ENCODE measurements around the gene ZNF789.

Gene ZNF789

DNA sequence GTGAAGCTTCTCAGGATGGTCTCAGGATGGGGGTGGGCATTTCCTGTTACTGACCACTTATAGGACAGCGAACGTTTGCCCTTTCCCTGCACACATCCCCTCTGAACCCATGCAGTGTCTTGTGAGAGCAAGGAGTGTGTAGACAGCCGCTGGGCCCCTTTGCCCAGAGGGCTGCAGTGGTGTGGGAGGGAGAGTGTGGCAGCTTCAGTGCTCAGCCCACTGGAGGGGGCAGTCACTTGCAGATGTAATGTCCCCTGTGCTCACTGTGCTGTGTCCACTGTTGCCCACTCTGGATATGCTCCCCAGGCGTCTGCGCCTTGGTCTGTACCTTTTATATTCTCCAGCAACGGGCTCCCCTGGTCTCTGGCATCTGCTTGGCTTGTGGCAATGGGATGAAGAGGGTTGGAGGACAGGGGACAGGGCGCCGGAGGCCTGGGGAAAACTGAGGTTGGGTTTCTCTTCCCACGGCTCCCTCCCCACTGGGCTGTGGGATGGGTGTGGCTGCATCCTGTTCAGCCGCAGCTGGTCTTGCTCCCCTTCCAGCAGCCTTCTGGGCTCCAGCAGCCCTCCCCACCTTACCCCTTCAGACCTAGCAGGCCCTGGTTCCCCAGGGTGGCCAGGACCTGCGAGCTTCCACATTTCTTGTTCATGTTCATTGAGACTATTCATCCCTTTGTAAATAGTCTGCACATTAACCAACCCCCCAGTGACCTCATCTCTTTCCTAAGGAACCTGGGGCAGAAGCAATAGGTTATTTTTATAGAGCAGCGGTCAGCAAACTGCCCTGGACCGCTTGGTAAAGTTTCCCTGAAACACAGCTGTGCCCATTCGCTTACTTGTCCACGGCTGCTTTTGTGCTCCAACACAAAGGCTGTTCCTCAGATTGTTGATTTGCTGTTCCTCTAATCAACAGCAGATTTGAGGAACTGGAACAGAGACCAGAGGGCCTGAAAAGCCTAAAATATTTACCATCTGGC, 6.1 kb downstream of the ZNF789 start:
- H3K27ac ChIP-seq = no peak overlapping the region
- TF ChIP-seq, protein P1, sequence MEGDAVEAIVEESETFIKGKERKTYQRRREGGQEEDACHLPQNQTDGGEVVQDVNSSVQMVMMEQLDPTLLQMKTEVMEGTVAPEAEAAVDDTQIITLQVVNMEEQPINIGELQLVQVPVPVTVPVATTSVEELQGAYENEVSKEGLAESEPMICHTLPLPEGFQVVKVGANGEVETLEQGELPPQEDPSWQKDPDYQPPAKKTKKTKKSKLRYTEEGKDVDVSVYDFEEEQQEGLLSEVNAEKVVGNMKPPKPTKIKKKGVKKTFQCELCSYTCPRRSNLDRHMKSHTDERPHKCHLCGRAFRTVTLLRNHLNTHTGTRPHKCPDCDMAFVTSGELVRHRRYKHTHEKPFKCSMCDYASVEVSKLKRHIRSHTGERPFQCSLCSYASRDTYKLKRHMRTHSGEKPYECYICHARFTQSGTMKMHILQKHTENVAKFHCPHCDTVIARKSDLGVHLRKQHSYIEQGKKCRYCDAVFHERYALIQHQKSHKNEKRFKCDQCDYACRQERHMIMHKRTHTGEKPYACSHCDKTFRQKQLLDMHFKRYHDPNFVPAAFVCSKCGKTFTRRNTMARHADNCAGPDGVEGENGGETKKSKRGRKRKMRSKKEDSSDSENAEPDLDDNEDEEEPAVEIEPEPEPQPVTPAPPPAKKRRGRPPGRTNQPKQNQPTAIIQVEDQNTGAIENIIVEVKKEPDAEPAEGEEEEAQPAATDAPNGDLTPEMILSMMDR (conservative IDR thresholded peaks at IDR 0.05) = no peak
- TF ChIP-seq ZFX (IDR thresholded peaks at IDR 0.05) = no peak

DNA sequence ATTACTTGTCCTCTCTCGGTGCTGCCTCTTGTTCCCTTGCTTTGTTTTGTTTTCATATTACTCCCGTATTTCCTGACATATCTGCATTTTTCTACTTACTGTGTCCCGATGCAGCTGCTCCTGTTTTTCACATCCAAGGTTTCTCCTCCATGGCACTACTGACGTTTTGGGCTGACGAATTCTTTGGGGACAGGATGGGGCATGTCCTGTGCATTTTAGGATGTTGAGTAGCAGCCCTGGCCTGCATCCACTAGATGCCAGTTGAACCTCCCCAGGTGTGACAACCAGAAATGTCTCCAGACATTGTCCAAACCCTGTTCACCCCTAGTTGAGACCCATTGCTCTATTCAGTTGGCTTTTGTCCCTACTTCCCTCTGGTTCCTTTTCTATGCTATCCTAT, 12.4 kb downstream of the ZNF789 start:
- no peak overlapping the region for H3K27ac ChIP-seq
- TF ChIP-seq, protein P1 (conservative IDR thresholded peaks at IDR 0.05) = no peak
- no peak for TF ChIP-seq ZFX (IDR thresholded peaks at IDR 0.05)

DNA sequence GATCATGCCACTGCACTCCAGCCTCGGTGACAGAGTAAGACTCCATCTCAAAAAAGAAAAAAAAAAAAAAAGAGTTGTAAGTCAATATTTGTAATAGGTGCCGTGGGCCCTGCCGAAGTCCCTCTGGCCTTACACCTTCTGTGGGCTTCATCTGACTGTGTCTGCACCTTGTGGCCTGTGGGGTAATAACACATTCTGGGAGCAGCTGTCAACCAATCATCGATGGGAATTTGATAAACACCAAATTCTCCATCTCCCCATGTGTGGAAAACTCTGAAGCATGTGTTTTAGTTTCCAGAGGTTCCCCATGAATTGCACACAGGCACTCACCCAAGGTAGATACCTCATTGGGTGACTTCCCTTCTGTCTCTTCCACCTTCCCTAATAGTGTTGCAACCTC, 16.5 kb downstream of the ZNF789 start:
- no peak for TF ChIP-seq ZFX (IDR thresholded peaks at IDR 0.05)
- TF ChIP-seq, protein P1 (conservative IDR thresholded peaks at IDR 0.05) = no peak
- no peak overlapping the region for H3K27ac ChIP-seq

DNA sequence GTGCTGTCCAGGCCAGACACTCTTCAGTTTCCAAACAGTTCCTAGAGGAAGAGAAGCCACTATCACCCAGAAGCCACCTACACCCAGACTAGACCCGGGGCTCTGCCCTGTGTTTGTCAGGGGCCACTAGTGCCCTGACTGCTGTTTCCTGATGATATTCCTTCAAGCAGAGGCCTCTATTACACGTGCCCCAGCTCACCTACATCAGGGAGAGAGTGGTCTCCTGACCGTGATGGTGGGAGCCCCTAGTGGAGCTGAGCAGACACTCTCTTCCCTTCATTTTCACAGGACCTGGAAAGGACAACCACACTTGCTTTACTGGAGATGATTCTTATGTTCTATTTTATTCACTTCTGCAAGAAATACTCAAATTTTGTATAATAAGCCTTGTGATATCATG, 18.2 kb downstream of the ZNF789 start:
- no peak overlapping the region for H3K27ac ChIP-seq
- TF ChIP-seq, protein P1 (conservative IDR thresholded peaks at IDR 0.05) = no peak
- TF ChIP-seq ZFX (IDR thresholded peaks at IDR 0.05) = no peak

DNA sequence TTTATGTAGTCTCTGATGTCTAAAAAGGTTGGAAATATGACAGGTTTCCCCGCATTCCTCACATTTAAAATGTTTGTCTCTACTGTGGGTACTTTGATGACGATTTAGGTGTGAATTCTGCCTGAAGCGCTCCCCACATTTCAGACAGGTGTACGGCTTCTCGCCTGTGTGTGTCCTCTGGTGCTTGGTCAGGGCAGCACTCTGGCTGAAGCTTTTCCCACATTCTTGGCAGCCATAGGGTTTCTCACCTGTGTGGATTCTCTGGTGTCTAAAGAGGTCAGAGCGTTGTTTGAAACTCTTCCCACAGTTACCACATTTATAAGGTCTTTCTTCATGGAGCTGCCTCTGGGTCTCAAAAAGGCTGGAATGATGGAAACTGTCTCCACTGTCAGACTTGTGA, 21.1 kb downstream of the ZNF789 start:
- no peak overlapping the region for H3K27ac ChIP-seq
- TF ChIP-seq ZFX (IDR thresholded peaks at IDR 0.05) = no peak
- TF ChIP-seq, protein P1 (conservative IDR thresholded peaks at IDR 0.05) = no peak

DNA sequence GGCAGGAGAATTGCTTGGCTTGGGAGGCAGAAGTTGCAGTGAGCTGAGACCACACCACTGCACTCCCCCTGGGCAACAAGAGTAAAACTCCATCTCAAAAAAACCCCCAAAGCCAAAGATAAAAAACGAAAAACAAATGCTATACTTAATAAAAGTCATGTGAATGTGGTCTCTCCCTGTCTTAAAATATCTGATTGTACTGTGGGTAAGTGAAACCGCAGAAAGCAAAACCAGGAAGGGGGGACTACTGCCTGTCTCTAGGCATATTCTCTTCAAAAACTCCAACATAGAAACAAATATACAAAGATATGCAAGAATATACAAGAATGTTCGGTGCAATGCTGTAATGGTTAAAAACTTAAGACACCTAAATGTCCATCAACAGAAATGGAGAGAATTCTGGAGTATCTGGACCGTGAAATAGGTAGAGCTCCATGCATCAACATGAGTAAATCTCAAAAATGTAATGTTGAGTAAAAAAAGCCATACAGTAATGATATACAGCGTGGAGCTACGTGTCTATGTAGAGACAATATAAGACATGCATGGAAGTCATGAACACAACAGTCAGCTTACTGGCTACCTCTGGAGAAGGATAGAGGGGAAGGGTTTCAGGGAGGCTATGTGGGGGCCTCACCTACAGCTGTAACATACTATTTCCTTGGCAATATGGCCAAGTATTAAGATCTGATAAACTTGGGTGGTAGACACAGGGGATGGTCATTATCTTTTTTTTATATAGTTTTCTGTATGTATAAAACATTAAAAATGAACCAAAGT, 25.3 kb downstream of the ZNF789 start:
- TF ChIP-seq, protein P1 (conservative IDR thresholded peaks at IDR 0.05) = no peak
- no peak for TF ChIP-seq ZFX (IDR thresholded peaks at IDR 0.05)
- H3K27ac ChIP-seq = no peak overlapping the region

DNA sequence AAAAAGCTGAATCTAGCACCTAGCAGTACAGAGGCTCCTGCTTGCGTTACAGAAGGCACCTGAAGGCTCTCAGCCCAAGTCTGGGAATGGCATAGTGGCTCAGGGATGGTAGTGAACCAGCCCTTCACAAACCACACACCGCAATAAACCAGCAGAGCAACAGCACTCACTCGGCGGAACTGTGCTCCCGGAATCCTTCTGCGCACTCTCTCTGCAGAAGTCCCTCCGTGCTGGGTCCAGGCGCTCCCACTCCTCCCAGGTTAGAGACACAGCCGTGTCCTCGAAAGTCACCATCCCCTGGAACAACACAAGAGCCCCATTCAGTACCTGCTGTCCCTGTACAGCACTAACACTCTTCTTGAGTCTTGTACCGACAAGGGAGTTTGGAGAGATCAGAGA, 25.9 kb downstream of the ZNF789 start:
- no peak overlapping the region for H3K27ac ChIP-seq
- TF ChIP-seq, protein P1 (conservative IDR thresholded peaks at IDR 0.05) = no peak
- no peak for TF ChIP-seq ZFX (IDR thresholded peaks at IDR 0.05)
